HepG2 (cell line): ENCODE measurements around the gene CRADD. TPM values are rescaled to one million over a fixed set of nuclear protein-coding genes. Genes with fewer than 3 reads are reported as not detected.

Experiments used
- ATAC-seq: fragments of 200-7000 bp; cut with Tn5 transposase; 3 replicates; pipeline ENCODE4 v1.9.1; 2020; ENCODE audit warnings: mild to moderate bottlenecking, moderate library complexity
- BruUV-seq: library from RNA; stranded (reverse); fragments of 400-500 nt; replicated peaks from 2 replicates; lab custom pipeline; 2021; lab: Mats Ljungman, UMichigan
- CTCF ChIA-PET: fragments of 300-600 bp; formaldehyde crosslinking; extraction: SDS; loops from one replicate; lab custom pipeline; 2021; ENCODE audit warnings: low total read pairs, inconsistent platforms, low intra/inter-chr PET ratio; lab: Yijun Ruan, JAX
- POLR2A ChIA-PET: fragments of 350-600 bp; sonication (Branson Sonifier 250); formaldehyde crosslinking; loops from one replicate; lab custom pipeline; 2020; ENCODE audit warnings: antibody characterized with exemption, inconsistent platforms; lab: Yijun Ruan, JAX
- DNase-seq: peaks from one replicate; pipeline ENCODE4 v3.0.0-alpha.2; 2015; ENCODE audit warnings: low spot score
- FAIRE-seq: peaks from 3 replicates; lab custom pipeline; 2011; peaks lifted over from hg19 to GRCh38; lab: Jason Lieb, UNC
- H2AFZ ChIP-seq: one replicate; pipeline ENCODE4 v1.6.1; 2011; ENCODE audit warnings: low read length, inconsistent platforms
- H3K27ac ChIP-seq: fragments of 300-600 bp; 3 replicates; pipeline ENCODE4 v1.8.0; 2011; ENCODE audit warnings: mixed run types, mild to moderate bottlenecking, mixed read lengths, low read length, inconsistent platforms; ENCODE audit not compliant: insufficient read depth; ENCODE audit errors: extremely low read length
- H3K27me3 ChIP-seq, 2 experiments: fragments of 200-600 bp in 1 of 2; 2 replicates in 1 of 2; 3 replicates in 1 of 2; pipeline versions ENCODE4 v1.6.0 to v1.8.0; 2011; ENCODE audit warnings: low read length in 2 of 2, mild to moderate bottlenecking in 2 of 2, moderate library complexity in 2 of 2, inconsistent platforms in 1 of 2; ENCODE audit not compliant: insufficient read depth in 2 of 2, control insufficient read depth in 1 of 2
- H3K36me3 ChIP-seq, 2 experiments: fragments of 200-600 bp in 1 of 2; replicated peaks in 1 of 2; 2 replicates in 1 of 2; 3 replicates in 1 of 2; pipeline versions ENCODE4 v1.5.1 to v1.8.0; 2011; ENCODE audit warnings: low read length in 2 of 2, inconsistent platforms in 1 of 2; ENCODE audit not compliant: insufficient read depth in 2 of 2, control insufficient read depth in 1 of 2
- H3K4me1 ChIP-seq: 2 replicates; pipeline ENCODE4 v1.5.1; 2012; ENCODE audit warnings: low read length, inconsistent platforms; ENCODE audit not compliant: insufficient read depth
- H3K4me2 ChIP-seq: 2 replicates; pipeline ENCODE4 v1.6.0; 2011; ENCODE audit warnings: low read depth, low read length, inconsistent platforms
- H3K4me3 ChIP-seq, 3 experiments: fragments of 200-600 bp in 1 of 3; sonication (generic), shearing (Covaris generic) in 1 of 3; replicated peaks in 1 of 3; 2 replicates each; pipeline ENCODE4 v1.5.1; 2011 to 2016; ENCODE audit warnings: low read length in 3 of 3, inconsistent platforms in 2 of 3, low read depth in 2 of 3, mild to moderate bottlenecking in 2 of 3, control low read depth in 1 of 3, mixed read lengths in 1 of 3; ENCODE audit not compliant: insufficient read depth in 1 of 3
- H3K79me2 ChIP-seq: one replicate; pipeline ENCODE4 v1.6.1; 2011; ENCODE audit warnings: low read length, inconsistent platforms; ENCODE audit not compliant: insufficient read depth
- H3K9ac ChIP-seq: 2 replicates; pipeline ENCODE4 v1.6.0; 2011; ENCODE audit warnings: mild to moderate bottlenecking, low read depth, low read length, inconsistent platforms; ENCODE audit not compliant: insufficient read depth
- H3K9me3 ChIP-seq: 2 replicates; pipeline ENCODE4 v1.5.1; 2012; ENCODE audit warnings: mild to moderate bottlenecking, low read length
- H4K20me1 ChIP-seq: 2 replicates; pipeline ENCODE4 v1.6.0; 2011; ENCODE audit warnings: inconsistent platforms, mild to moderate bottlenecking, low read length, moderate library complexity; ENCODE audit not compliant: insufficient read depth
- ATAD3A ChIP-seq: sonication (generic); formaldehyde crosslinking; IDR thresholded peaks from 2 replicates; pipeline ENCODE4 v1.4.0; 2020; ENCODE audit warnings: missing genetic modification reagents
- CEBPG ChIP-seq: IDR thresholded peaks from 2 replicates; pipeline ENCODE4 v1.6.1; 2016
- FOXK2 ChIP-seq: fragments of 450-650 bp; IDR thresholded peaks from 2 replicates; pipeline ENCODE4 v1.6.1; 2016
- NCOR1 ChIP-seq: fragments of 200-600 bp; sonication (generic); IDR thresholded peaks from 2 replicates; pipeline ENCODE4 v1.7.0; 2017; ENCODE audit warnings: antibody characterized with exemption, low read length, borderline replicate concordance
- POLR2G ChIP-seq: fragments of 200-400 bp; formaldehyde crosslinking; IDR thresholded peaks from 2 replicates; pipeline ENCODE4 v1.6.1; 2018; ENCODE audit warnings: mild to moderate bottlenecking, low read depth, low read length, moderate library complexity
- SMARCE1 ChIP-seq: fragments of 450-650 bp; IDR thresholded peaks from 2 replicates; pipeline ENCODE4 v1.6.1; 2017; ENCODE audit warnings: borderline replicate concordance
- ZNF878 ChIP-seq: sonication (generic); formaldehyde crosslinking; IDR thresholded peaks from 2 replicates; pipeline ENCODE4 v1.8.1; 2023; ENCODE audit warnings: mild to moderate bottlenecking, missing genetic modification reagents, moderate library complexity
- WGBS: methylation state at CpG from one replicate; pipeline ENCODE4 v1.1.6; 2017; ENCODE audit warnings: low lambda C conversion rate; 5-methylcytosine and 5-hydroxymethylcytosine counted together
- in situ Hi-C: cut with HindIII; loops from 2 replicates; pipeline ENCODE4 v1.10.0; 2017; ENCODE audit warnings: low pct_unique_long_range_greater_than_20kb; ENCODE audit not compliant: extremely low pct_ligation_motif_present
- intact Hi-C: fragments of 100-400 bp; cut with micrococcal nuclease; formaldehyde crosslinking; loops from one replicate; pipeline ENCODE4 v1.10.0; 2022; ENCODE audit not compliant: unreplicated experiment
- polyA plus RNA-seq, 8 experiments: library from polyadenylated mRNA; depleted of rRNA in 3 of 8; stranded (reverse) in 7 of 8; unstranded in 1 of 8; fragments of >200 nt; fragmentation: Illumina TruSeq in 4 of 8; extraction: Trizol in 4 of 8; gene quantifications; 2 replicates each; pipeline versions ENCODE4 v1.2.1 to v1.2.3, GENCODE V29; 2011 to 2016; ENCODE audit warnings: low read depth in 4 of 8, missing spikeins in 1 of 8, mixed read lengths in 1 of 8; ENCODE audit not compliant: insufficient read depth in 1 of 8
- total RNA-seq, 5 experiments: library from RNA; depleted of rRNA; stranded (reverse); fragments of >200 nt; fragmentation: Illumina TruSeq; extraction: Trizol; gene quantifications; 2 replicates each; pipeline ENCODE4 v1.2.3, GENCODE V29; 2016; ENCODE audit warnings: low read depth in 1 of 5
- TF ChIP-seq, protein P1 (sequence below): sonication (generic); formaldehyde crosslinking; IDR thresholded peaks from 2 replicates; pipeline ENCODE4 v1.5.0; 2020; ENCODE audit warnings: missing genetic modification reagents, mild to moderate bottlenecking, borderline replicate concordance

CRADD gene
- total and polyA plus RNA-seq, 2 of the 13 experiments (the other 11 are each of a cell fraction or from before 2014, with no cell fraction given), result 12.4 to 18.8 TPM

DNA sequence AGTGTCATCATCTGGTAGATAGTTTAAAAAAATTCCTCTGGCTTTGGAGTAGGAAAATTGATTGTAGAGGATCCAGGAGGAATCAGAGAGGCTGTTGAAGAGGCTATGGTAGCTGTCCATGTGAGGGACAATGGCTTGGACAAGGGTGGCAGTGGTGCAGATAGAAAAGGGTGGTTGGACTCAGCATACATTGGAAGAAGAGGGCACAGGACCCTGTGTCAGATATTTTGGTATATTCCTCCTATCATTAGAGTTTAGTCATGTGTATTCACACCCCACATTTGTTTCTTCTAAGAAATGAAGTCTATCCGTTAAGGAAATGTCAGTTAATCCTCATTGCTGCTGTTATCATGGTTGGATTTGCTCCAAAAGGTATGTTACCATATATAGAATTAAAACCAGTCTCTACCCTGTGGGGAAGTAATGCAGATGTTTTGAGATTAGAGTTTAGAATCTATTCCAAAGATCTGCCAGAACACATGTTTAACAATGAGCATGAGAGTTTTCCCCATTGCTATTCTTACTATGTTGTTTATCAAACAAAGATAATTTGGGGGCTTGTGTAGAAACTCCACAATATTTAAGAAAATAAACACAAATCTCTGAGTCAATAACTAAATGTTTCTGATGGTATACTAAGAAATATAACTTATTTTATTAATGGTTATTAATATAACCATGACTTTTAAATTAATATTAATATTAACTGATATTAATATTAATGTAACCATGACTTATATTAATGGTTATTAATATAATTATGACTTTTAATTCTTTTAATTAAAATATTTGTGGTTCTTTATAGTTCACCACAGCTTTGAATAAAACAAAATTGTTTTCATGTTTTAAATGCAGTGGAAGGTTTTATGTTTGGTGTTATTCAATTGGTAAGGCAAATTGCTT lies 80.9 kb downstream of the CRADD start:
- in situ Hi-C loops, result no loop called here
- H3K36me3 ChIP-seq, result no peaks in the 10 kb centered on the region
- ChIA-PET CTCF (no interaction called here), POLR2A (interaction anchor here (1.8 kb wide), 1 partner anchor 16 kb away, joined by 5 read pairs; no protein-coding TSS in a partner anchor)
- peaks cover 8% of the 10 kb centered on the region; the same call in 1 of the 2 replicates for H3K9me3 ChIP-seq
- H3K79me2 ChIP-seq, result no peaks in the 10 kb centered on the region
- TF ChIP-seq ATAD3A (no peak), ZNF878 (CRISPR knock-in tag) (no peak), FOXK2 (no peak)
- FAIRE-seq (no peak), DNase-seq (no peak), ATAC-seq (no peak)
- no TSS peak for BruUV-seq
- H2AFZ ChIP-seq, result no peak overlapping the region
- H3K4me3 ChIP-seq, result no peak overlapping the region
- H3K27ac ChIP-seq, result no peak overlapping the region
- no peaks in the 10 kb centered on the region for H3K27me3 ChIP-seq
- WGBS, result 95% methylated on average over 1 of the region's 1 CpG
- H4K20me1 ChIP-seq, result no peaks in the 10 kb centered on the region
- no peak overlapping the region for H3K4me2 ChIP-seq
- intact Hi-C loops, result loop anchor here (5.0 kb wide), 1 partner anchor 339 kb away; no protein-coding TSS in a partner anchor
- no peak overlapping the region for H3K9ac ChIP-seq
- peaks cover 44% of the 10 kb centered on the region for H3K4me1 ChIP-seq

DNA sequence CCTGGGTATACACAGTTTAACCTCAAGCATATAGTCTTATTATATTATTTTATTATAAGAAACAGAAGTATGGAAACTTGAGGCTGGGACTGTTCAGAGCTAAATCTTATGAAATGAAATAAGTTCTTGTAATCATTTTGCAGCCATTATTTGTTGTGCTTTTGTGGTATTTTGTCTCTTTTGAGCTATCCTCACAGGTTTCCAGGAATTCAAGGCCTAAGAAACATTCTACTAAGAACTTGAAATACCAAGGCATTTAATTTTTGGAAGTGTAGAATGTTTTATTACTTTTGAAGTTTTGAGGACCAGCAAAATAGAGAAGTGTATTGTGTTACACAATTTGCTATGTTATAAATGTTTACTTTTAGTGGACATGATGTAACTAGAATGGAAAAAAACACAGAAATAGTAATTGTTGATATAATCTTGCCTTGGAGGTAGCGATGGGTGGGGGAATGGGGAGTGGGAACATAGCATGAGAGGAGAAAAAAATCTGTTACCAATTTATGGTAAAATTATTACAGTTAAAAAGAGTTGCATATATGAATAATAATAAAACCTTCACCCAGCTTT lies 81.7 kb downstream of the CRADD start:
- intact Hi-C loops, result loop anchor here (5.0 kb wide), 1 partner anchor 338 kb away; no protein-coding TSS in a partner anchor
- FAIRE-seq (no peak), ATAC-seq (no peak), DNase-seq (no peak)
- Histone ChIP-seq H3K36me3 (no peaks in the 10 kb centered on the region), H2AFZ (no peak overlapping the region), H3K9ac (no peak overlapping the region), H3K4me1 (peaks cover 46% of the 10 kb centered on the region), H4K20me1 (no peaks in the 10 kb centered on the region), H3K27ac (peak overlapping the region; percentile 69), H3K4me3 (no peak overlapping the region; a peak in 2 of 6 replicates), H3K9me3 (peaks cover 4% of the 10 kb centered on the region; the same call in 1 of the 2 replicates), H3K4me2 (peak overlapping the region; percentile 65), H3K27me3 (no peaks in the 10 kb centered on the region), H3K79me2 (no peaks in the 10 kb centered on the region)
- POLR2A ChIA-PET, result interaction anchor here (1.0 to 1.8 kb wide), 3 partner anchors 16 to 82 kb away, joined by 3 to 5 read pairs (median 4); partner anchors contain the start of gene CRADD
- in situ Hi-C loops, result no loop called here
- TF ChIP-seq NCOR1 (0 out of 2 replicates have a peak, but pooled peaks have one; percentile 6), CEBPG (peak; percentile 33; the same call in 1 of the 2 replicates), SMARCE1 (no peak), POLR2G (no peak)
- TF ChIP-seq, protein P1, sequence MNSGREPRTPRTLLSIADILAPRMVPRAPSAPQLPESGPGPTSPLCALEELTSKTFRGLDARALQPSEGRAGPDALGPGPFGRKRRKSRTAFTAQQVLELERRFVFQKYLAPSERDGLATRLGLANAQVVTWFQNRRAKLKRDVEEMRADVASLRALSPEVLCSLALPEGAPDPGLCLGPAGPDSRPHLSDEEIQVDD (CRISPR knock-in tag), result no peak
- 14% methylated on average over 1 of the region's 1 CpG for WGBS
- CTCF ChIA-PET, result no interaction called here
- BruUV-seq, result no TSS peak
